ENCODE data around the gene TNS3. TPM values are rescaled to one million over a fixed set of nuclear protein-coding genes. Genes with fewer than 3 reads are reported as not detected.

Gene TNS3
- total and polyA plus RNA-seq, 10 of the 15 experiments (the other 5 are each of a cell fraction or from before 2014, with no cell fraction given), result 0.27 to 2.7 (median 0.79) TPM

DNA sequence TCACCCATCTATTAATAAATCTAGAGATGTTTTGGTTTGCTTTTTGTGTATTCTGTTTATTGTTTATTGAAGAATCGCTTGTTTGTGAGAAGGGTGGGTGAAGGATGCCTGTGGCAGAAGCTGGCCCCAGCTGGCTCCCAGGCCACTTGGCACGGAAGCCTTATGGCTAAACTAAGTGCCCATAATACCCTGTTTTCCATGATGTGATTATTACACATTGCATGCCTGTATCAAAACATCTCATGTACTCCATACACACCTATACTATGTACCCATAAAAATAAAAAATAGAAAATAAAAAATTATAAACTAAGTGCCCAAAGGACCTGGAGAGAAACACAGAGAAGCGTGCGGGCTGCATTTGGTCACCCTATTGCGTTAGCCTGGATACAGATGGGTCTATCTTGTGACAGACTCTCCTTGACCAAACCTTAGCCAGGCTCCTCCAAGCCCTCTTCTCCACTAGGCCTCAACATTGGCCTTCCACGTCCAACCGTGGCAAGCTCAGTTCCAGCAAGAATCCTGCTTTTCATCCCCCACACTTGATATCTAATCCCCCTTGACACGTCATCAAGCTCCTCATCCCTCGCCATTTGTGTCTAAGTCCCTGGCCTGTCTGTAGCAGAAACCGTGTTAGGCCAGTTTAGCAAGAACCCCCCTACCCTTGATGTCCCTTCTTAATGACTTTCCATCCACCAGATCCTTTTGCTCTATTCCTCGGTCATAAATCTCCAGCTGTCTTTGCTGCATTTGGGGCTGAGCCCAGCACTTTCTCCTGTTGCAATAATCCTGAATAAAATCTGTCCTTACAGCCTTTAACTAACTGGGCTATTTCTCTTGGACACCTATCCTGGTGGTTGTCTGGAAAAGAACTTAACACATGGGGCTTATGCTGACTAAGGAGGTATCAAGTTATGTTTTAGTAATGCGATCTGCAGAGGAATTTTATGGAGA lies 245.2 kb downstream of the TNS3 start:
- H3K79me2 ChIP-seq (ENCODE audit: control insufficient read depth, insufficient read depth, low read length), result no peaks in the 10 kb centered on the region
- H3K9me3 ChIP-seq (replicated peaks; ENCODE audit: control insufficient read depth, insufficient read depth, low read length), result no peaks in the 10 kb centered on the region
- no TSS peak for BruUV-seq (replicated peaks)
- ChIA-PET SMC1A (ENCODE audit: uncharacterized antibody, unreplicated experiment) (no interaction called here), POLR2A (no interaction called here), RAD21 (ENCODE audit: unreplicated experiment) (no interaction called here), CTCF (interaction anchor here (1.4 kb wide), 1 partner anchor 70 kb away, joined by 6 read pairs; no protein-coding TSS in a partner anchor)
- H3K36me3 ChIP-seq (ENCODE audit: control insufficient read depth in 2 of 2, insufficient read depth in 2 of 2, low read length in 1 of 2), result no peaks in the 10 kb centered on the region
- no peaks in the 10 kb centered on the region for H3K4me1 ChIP-seq (ENCODE audit: control insufficient read depth, insufficient read depth, low read length)
- no peak for DNase-seq (ENCODE audit: low read depth, low spot score)
- FAIRE-seq, result no peak
- no peak for ATAC-seq
- no peak overlapping the region for H2AFZ ChIP-seq (ENCODE audit: control insufficient read depth, low read depth, low read length)
- WGBS (ENCODE audit: insufficient coverage, insufficient replicate concordance, low lambda C conversion rate, missing lambda C conversion rate), result 55% methylated on average over 12 of the region's 12 CpGs
- H3K27me3 ChIP-seq (replicated peaks in 1 of 2; ENCODE audit: control insufficient read depth in 2 of 2, insufficient read depth in 2 of 2, low read length in 1 of 2), result no peaks in the 10 kb centered on the region
- H3K9ac ChIP-seq (ENCODE audit: control insufficient read depth, insufficient read depth, low read length), result no peak overlapping the region
- no peaks in the 10 kb centered on the region for H4K20me1 ChIP-seq (ENCODE audit: control insufficient read depth, insufficient read depth)
- H3K4me2 ChIP-seq (ENCODE audit: control insufficient read depth, insufficient read depth), result no peak overlapping the region
- intact Hi-C loops (cut with micrococcal nuclease; ENCODE audit: unreplicated experiment) (no loop called here), in situ Hi-C loops (cut with MboI) (no loop called here)
- no peak overlapping the region for H3K27ac ChIP-seq (ENCODE audit: control insufficient read depth, insufficient read depth)
- H3K4me3 ChIP-seq, result no peak overlapping the region
- TF ChIP-seq YBX1 (IDR thresholded peaks at IDR 0.05) (no peak), JUND (IDR thresholded peaks at IDR 0.05; ENCODE audit: low read depth, low read length) (no peak), NRF1 (conservative IDR thresholded peaks at IDR 0.05; ENCODE audit: low read depth, low read length) (no peak), RBBP5 (conservative IDR thresholded peaks at IDR 0.05) (no peak), POU2F2 (IDR thresholded peaks at IDR 0.05; ENCODE audit: borderline replicate concordance, low read depth, low read length) (no peak), MEF2B (IDR thresholded peaks at IDR 0.05; ENCODE audit: partially characterized antibody, poor library complexity, severe bottlenecking) (no peak), SUZ12 (IDR thresholded peaks at IDR 0.05; ENCODE audit: unreplicated experiment) (no peak), MYC (IDR thresholded peaks at IDR 0.05; ENCODE audit: insufficient read depth, insufficient read length, insufficient replicate concordance, low read length, severe bottlenecking) (no peak), SMAD5 (IDR thresholded peaks at IDR 0.05; ENCODE audit: low read depth) (no peak), SMC3 (IDR thresholded peaks at IDR 0.05; ENCODE audit: borderline replicate concordance, low read length) (no peak)
- TF ChIP-seq, protein P1, sequence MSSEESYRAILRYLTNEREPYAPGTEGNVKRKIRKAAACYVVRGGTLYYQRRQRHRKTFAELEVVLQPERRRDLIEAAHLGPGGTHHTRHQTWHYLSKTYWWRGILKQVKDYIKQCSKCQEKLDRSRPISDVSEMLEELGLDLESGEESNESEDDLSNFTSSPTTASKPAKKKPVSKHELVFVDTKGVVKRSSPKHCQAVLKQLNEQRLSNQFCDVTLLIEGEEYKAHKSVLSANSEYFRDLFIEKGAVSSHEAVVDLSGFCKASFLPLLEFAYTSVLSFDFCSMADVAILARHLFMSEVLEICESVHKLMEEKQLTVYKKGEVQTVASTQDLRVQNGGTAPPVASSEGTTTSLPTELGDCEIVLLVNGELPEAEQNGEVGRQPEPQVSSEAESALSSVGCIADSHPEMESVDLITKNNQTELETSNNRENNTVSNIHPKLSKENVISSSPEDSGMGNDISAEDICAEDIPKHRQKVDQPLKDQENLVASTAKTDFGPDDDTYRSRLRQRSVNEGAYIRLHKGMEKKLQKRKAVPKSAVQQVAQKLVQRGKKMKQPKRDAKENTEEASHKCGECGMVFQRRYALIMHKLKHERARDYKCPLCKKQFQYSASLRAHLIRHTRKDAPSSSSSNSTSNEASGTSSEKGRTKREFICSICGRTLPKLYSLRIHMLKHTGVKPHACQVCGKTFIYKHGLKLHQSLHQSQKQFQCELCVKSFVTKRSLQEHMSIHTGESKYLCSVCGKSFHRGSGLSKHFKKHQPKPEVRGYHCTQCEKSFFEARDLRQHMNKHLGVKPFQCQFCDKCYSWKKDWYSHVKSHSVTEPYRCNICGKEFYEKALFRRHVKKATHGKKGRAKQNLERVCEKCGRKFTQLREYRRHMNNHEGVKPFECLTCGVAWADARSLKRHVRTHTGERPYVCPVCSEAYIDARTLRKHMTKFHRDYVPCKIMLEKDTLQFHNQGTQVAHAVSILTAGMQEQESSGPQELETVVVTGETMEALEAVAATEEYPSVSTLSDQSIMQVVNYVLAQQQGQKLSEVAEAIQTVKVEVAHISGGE (CRISPR knock-in tag; IDR thresholded peaks at IDR 0.05), result no peak
- TF ChIP-seq, protein P2, sequence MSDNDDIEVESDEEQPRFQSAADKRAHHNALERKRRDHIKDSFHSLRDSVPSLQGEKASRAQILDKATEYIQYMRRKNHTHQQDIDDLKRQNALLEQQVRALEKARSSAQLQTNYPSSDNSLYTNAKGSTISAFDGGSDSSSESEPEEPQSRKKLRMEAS (IDR thresholded peaks at IDR 0.05; ENCODE audit: low read depth, low read length), result no peak
- TF ChIP-seq, protein P3, sequence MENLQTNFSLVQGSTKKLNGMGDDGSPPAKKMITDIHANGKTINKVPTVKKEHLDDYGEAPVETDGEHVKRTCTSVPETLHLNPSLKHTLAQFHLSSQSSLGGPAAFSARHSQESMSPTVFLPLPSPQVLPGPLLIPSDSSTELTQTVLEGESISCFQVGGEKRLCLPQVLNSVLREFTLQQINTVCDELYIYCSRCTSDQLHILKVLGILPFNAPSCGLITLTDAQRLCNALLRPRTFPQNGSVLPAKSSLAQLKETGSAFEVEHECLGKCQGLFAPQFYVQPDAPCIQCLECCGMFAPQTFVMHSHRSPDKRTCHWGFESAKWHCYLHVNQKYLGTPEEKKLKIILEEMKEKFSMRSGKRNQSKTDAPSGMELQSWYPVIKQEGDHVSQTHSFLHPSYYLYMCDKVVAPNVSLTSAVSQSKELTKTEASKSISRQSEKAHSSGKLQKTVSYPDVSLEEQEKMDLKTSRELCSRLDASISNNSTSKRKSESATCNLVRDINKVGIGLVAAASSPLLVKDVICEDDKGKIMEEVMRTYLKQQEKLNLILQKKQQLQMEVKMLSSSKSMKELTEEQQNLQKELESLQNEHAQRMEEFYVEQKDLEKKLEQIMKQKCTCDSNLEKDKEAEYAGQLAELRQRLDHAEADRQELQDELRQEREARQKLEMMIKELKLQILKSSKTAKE (IDR thresholded peaks at IDR 0.05; ENCODE audit: low read depth, poor library complexity, severe bottlenecking), result no peak
- TF ChIP-seq, protein P4, sequence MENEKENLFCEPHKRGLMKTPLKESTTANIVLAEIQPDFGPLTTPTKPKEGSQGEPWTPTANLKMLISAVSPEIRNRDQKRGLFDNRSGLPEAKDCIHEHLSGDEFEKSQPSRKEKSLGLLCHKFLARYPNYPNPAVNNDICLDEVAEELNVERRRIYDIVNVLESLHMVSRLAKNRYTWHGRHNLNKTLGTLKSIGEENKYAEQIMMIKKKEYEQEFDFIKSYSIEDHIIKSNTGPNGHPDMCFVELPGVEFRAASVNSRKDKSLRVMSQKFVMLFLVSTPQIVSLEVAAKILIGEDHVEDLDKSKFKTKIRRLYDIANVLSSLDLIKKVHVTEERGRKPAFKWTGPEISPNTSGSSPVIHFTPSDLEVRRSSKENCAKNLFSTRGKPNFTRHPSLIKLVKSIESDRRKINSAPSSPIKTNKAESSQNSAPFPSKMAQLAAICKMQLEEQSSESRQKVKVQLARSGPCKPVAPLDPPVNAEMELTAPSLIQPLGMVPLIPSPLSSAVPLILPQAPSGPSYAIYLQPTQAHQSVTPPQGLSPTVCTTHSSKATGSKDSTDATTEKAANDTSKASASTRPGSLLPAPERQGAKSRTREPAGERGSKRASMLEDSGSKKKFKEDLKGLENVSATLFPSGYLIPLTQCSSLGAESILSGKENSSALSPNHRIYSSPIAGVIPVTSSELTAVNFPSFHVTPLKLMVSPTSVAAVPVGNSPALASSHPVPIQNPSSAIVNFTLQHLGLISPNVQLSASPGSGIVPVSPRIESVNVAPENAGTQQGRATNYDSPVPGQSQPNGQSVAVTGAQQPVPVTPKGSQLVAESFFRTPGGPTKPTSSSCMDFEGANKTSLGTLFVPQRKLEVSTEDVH (IDR thresholded peaks at IDR 0.05; ENCODE audit: low read depth, partially characterized antibody), result no peak

Measured in GM12878 (cell line).